GM19099 (cell line): ENCODE measurements around the gene WASF2.

ENCODE experiments used
- POLR2A ChIP-seq: IDR thresholded peaks from 3 replicates; pipeline ENCODE4 v1.6.1; 2011; ENCODE audit warnings: low read depth; ENCODE audit not compliant: insufficient read length; ENCODE audit errors: extremely low read depth

The WASF2 gene

DNA sequence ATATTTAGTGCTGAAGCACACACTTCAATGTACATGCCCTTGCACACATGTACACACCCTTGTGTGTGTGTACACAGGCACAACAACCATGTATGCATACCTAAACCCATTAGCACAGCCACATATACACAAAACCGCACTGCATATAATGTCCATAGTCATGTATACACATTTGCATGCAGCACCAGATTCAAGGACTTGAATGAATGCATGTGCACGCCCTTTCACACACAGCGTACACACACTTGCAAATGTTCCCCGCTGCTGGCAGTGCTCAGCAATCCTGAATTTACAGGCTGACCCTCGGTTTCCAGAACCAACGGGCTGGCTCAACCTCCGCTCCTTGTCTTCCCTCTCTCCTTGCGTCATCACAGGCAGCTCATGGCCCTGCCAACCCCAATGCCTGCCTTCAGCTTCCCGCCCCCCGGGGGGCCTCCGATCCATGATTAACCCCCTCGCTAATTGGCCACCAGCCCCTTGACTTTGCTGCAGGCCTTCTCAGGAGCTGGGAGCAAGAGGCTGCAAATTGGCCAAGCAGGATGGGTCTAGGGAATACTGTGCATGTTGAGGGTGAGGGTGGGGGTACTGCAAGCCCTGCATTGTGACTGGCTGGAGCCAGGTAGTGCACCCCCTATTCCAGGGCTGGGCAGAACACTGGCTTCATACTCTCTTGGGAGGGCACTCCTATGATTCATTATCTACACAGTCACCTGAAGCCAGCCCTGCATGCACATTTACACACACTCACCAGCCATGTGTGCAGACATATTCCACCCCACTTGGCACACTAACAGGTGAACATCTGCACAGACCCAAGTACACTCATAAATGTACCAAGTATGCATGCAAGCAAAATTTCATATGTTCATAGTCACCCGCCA is 89.6 kb downstream of the WASF2 start:
- TF ChIP-seq POLR2A: no peak

DNA sequence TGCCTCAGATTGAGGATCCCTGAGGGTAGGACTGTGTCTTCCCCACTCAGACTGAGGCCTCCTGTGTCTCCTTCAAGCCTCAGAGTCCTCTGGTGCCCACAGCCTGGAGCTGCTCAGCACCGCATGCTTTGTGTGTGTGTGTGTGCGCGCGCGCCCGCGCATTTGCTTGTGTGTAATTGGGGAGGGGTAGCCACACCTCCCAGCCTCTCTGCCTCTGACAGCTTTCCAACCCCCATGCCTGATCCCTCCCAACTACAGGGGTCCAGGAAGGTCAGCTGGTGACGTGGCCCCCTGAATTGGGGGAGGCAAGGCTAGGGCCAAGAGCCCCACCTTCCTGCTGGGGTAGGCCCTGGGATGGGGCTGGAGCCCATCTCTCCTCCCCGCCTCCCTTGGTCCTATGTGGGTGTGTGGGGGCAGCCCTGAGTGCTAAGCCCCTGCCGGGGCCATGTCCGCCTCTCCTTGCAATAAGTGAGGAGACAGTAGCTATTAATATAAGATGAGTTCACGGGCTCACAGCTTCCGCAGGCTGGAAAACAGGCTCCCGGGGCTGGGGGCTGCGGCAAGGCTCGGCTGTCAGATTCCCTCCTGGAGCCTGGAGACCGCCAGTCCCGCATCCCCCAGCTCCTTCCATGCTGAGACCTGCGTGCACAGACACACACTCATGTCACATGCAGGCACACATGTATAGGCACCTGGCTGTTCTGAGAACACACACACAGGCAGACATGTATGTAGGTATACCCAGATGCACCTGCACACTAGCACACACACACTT is 90.5 kb downstream of the WASF2 start:
- TF ChIP-seq POLR2A: peak; percentile 26

DNA sequence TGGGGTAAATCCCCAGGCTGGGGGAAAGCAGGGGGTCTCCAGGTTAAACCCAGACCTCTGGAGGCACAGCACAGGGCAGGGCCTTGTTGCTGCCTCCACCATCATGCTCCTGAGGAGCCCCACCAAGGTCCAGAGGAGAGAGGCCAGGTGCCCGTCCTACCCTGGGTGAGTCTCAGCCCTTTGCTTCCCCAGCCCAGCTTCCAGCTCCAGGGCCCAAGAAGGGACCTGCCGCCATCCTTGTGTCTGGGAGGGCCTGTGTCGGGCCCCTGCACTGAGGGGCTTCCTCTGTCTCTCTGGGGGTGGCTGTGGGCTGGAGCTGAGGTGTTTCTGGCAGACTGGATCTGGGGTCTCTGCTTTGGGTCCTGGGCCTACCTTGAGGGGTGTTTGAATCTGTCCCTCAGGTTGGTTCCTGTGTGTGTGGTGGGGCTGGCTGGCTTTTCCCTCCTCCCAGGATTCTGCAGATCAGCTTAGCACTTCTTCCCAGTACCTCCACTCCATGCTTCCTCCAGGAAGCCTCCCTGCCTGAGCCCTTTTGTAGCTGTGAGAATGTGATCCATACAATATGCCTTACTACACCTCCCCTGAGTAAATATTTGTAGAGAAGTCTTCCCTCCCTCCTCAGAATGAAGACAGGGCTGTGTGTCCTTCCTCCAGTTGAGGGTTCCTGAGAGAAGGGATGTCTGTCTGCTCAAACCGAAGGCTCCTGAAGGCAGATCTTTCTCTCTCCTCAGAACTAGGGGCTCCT is 91.4 kb downstream of the WASF2 start:
- TF ChIP-seq POLR2A: no peak

DNA sequence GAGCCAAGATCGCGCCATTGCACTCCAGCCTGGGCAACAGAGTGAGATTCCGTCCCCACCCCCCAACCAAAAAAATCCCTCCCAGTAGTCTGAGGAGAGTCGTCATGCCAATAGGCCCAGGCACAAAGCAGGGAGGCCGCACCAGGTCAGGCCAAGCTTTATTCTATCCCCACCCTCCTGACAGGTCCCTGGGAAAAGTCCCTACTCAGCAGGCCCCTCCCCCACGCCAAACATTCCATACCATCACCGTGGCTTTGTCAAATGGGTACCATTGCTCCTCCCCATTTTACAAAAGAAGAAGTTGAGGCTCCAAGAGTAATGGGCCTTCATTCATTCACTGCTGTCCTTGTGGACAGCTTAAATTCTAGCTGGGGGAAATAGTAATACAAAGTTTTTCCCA is 92.2 kb downstream of the WASF2 start:
- no peak for TF ChIP-seq POLR2A

GRCh38 chr1:27397110-27397509 is 92.9 kb downstream of the WASF2 start:
- TF ChIP-seq POLR2A: no peak

DNA sequence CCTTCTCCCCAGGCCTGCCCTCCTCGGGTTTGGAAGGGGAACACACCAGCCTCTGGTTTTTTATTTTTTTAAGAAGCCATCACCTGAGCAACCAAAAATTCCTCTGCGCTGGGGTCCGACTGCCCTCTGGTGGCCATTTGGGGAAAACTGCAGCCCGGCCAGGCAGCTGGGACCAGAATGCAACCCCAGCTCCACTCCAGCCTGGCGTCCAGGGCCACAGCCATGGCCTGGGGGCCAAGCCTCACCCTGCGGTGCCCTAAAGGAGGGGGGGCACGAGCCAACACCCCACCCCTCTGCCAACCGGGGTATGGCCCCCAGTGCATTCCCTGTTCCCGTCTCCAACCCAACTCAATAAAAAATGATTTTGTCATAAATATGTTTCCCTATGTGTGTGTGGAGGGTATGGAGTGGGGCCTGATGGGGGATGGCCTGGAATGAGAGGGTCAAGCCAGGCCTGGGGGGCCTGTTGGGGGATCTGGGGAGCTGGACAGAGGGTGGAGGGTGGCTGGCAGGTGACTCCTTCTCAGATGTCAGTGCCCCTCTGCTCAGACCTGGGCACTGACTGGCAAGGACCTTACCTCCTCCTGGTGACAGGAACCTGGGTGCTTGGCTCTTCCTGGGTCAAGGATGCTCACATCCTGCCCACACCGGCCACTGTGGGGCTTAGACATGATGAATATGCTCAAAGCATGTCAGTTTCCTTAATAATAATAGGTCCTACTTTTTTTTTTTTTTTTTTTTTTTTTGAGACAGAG is 94.3 kb downstream of the WASF2 start:
- TF ChIP-seq POLR2A: no peak

- TF ChIP-seq POLR2A: no peak
These were observed 95.0 kb downstream of the WASF2 start for GRCh38 chr1:27394925-27395324.

- TF ChIP-seq POLR2A: no peak
These were observed 95.7 kb downstream of the WASF2 start for GRCh38 chr1:27394282-27394658.

DNA sequence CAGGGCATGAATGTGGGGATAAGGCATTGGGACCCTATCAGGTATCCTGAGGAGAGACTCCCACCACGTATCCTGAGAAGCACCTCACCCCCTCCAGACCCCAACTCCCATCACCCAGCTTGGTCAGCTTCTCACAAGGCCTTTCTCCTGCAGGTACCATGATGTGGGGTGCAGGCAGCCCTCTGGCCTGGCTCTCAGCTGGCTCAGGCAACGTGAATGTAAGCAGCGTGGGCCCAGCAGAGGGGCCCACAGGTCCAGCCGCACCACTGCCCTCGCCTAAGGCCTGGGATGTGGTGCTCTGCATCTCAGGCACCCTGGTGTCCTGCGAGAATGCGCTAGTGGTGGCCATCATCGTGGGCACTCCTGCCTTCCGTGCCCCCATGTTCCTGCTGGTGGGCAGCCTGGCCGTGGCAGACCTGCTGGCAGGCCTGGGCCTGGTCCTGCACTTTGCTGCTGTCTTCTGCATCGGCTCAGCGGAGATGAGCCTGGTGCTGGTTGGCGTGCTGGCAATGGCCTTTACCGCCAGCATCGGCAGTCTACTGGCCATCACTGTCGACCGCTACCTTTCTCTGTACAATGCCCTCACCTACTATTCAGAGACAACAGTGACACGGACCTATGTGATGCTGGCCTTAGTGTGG is 96.2 kb downstream of the WASF2 start:
- no peak for TF ChIP-seq POLR2A

GRCh38 chr1:27392778-27393635 is 97.0 kb downstream of the WASF2 start:
- no peak for TF ChIP-seq POLR2A

DNA sequence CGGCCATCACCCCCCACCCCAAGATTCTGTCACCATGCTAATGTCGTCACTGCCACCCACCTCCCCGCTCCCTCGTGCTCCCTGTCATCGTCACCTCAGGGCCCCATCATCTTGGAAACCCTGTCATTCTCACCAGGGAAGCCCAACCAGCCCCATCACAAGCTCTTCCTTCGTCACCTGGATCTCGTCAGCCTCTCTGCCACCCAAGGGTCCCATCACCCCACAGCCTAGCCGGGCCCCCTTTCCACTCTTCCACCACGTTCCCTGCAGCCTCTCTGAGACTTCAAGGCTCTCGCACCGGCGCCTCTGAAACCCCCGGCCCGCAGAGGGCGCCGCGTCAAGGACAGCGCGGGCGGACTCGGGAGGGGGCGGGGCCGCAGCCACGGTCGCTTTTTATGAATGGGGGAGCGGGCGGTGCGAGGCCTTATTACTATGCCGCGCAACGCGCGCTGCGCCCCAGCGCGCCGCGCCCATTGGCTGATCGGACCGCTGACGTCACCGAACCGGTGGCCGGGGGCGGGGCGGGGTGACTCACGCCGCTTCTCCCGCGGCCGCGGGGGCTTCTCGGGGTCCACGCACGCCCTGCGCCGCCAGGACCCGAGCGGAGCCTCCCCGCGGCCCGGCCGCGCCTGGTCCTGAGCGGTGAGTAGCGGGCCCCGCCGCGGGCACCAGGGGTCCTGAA is 97.7 kb downstream of the WASF2 start, which contains the start of gene GPR3:
GPR3 (plus strand) TSS at position 527 of the 682 bp plus-strand sequence. CDS start 1,177 bp downstream, outside the sequence.
- no peak for TF ChIP-seq POLR2A

DNA sequence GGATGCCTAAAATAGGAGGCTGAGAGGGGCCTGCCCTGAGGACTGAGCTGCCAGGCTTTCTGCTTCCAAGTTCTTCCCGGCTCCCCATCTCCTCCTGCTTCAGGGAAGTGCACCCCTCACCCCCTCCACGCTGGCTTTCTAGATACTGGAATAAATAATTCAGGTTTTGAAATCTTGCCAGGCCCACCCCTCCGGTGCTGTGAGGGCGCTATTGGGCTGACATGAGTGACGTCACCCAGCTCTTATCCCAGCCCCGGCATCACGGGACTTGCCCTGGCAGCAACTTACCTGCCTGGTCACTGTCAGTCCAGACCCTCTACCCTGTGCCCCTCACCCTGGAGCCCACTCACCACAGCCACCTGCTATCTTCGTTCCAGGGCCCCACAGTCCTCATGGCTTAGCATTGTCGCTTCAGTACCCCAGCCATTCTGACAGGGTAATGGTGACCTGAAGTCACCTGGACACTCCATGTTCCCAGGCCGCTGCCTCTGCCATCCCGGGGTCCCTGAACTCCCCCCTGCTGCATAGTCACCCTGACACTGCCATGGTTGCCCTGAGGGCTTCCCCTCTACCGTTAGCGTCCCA is 98.4 kb downstream of the WASF2 start:
- no peak for TF ChIP-seq POLR2A
